GM12878 (cell line): ENCODE measurements around the gene COG1.

Experiments
- ASH2L ChIP-seq: fragments of 300-600, 200-600 bp; sonication (generic); IDR thresholded peaks from 2 replicates; pipeline ENCODE4 v1.6.1; 2017; ENCODE audit warnings: low read depth, mild to moderate bottlenecking, borderline replicate concordance
- CHD1 ChIP-seq: IDR thresholded peaks from 2 replicates; pipeline ENCODE4 v1.6.1; 2012; ENCODE audit warnings: low read depth, low read length, improper control_type of control experiment
- GABPA ChIP-seq: IDR thresholded peaks from 2 replicates; pipeline ENCODE4 v1.6.1; 2014; ENCODE audit warnings: antibody characterized with exemption, low read depth, mild to moderate bottlenecking, inconsistent platforms
- IRF3 ChIP-seq: fragments of 450-650 bp; IDR thresholded peaks from 2 replicates; pipeline ENCODE4 v1.6.1; 2014; ENCODE audit warnings: mild to moderate bottlenecking
- JUNB ChIP-seq: IDR thresholded peaks from 2 replicates; pipeline ENCODE4 v1.6.1; 2016; ENCODE audit warnings: antibody characterized with exemption, mild to moderate bottlenecking
- NBN ChIP-seq: fragments of 450-650 bp; IDR thresholded peaks from 2 replicates; pipeline ENCODE4 v1.6.1; 2016
- RAD21 ChIP-seq: IDR thresholded peaks from 2 replicates; pipeline ENCODE4 v1.6.1; 2011; ENCODE audit warnings: mild to moderate bottlenecking, low read depth, low read length, moderate library complexity; ENCODE audit not compliant: insufficient read depth
- RB1 ChIP-seq: fragments of 450-650 bp; formaldehyde crosslinking; IDR thresholded peaks from 2 replicates; pipeline ENCODE4 v1.6.1; 2017; ENCODE audit warnings: mild to moderate bottlenecking, borderline replicate concordance
- SMC3 ChIP-seq: IDR thresholded peaks from 2 replicates; pipeline ENCODE4 v1.6.1; 2011; ENCODE audit warnings: low read length, improper control_type of control experiment, borderline replicate concordance
- YY1 ChIP-seq: IDR thresholded peaks from 2 replicates; pipeline ENCODE4 v1.6.1; 2011; ENCODE audit warnings: low read depth, mild to moderate bottlenecking, low read length

GRCh38 chr17:73166731-73167581 lies 25.9 kb upstream of the COG1 start:
- TF ChIP-seq YY1 (no peak), CHD1 (no peak), IRF3 (no peak), RAD21 (no peak), ASH2L (no peak), RB1 (no peak), NBN (0 out of 2 replicates have a peak, but pooled peaks have one; percentile 28), SMC3 (no peak), JUNB (no peak; the same call in 1 of the 2 replicates), GABPA (no peak)
